Inferior parietal cortex (tissue), 1 donor: ENCODE data around the gene MRPL9.
"Not testable (repeated sequence)": the region's sequence is repeated elsewhere in the genome, so short reads cannot be mapped to it uniquely, and the experiment has no call there.

Experiments used
- DNase-seq: peaks from one replicate; pipeline ENCODE4 v3.0.0-alpha.2; 2016; ENCODE audit errors: extremely low spot score

Gene MRPL9

GRCh38 chr1:151783796-151784195 is 20.5 kb upstream of the MRPL9 start:
- DNase-seq, result no peak

GRCh38 chr1:151782741-151783140 is 19.4 kb upstream of the MRPL9 start:
- DNase-seq, result no peak

- not testable (repeated sequence) for DNase-seq
Measured at GRCh38 chr1:151782026-151782425, 18.7 kb upstream of the MRPL9 start.

- not testable (repeated sequence) for DNase-seq
Measured at GRCh38 chr1:151780736-151781135, 17.4 kb upstream of the MRPL9 start.

- DNase-seq, result no peak
Measured at GRCh38 chr1:151779852-151780251, 16.6 kb upstream of the MRPL9 start.

- DNase-seq, result no peak
Measured at GRCh38 chr1:151777317-151777716, 14.0 kb upstream of the MRPL9 start.

- DNase-seq, result no peak
Measured at GRCh38 chr1:151776665-151777062, 13.4 kb upstream of the MRPL9 start.

GRCh38 chr1:151775894-151776664 is 12.8 kb upstream of the MRPL9 start:
- DNase-seq, result no peak

GRCh38 chr1:151774256-151774922 is 11.1 kb upstream of the MRPL9 start:
- no peak for DNase-seq

GRCh38 chr1:151773702-151774101 is 10.4 kb upstream of the MRPL9 start:
- no peak for DNase-seq

GRCh38 chr1:151769270-151769669 is 6.0 kb upstream of the MRPL9 start:
- not testable (repeated sequence) for DNase-seq

GRCh38 chr1:151768351-151769066 is 5.2 kb upstream of the MRPL9 start:
- DNase-seq, result not testable (repeated sequence)

- DNase-seq, result peak; percentile 23
Measured at GRCh38 chr1:151763990-151764389, 694 bp upstream of the MRPL9 start.

GRCh38 chr1:151760597-151761385 is 2.5 kb downstream of the MRPL9 start:
- DNase-seq, result no peak

- DNase-seq, result no peak
Measured at GRCh38 chr1:151759241-151759640, 4.1 kb downstream of the MRPL9 start.

- DNase-seq, result no peak
Measured at GRCh38 chr1:151756291-151756690, 7.0 kb downstream of the MRPL9 start.

GRCh38 chr1:151741516-151741915 is 21.8 kb downstream of the MRPL9 start:
- no peak for DNase-seq

- DNase-seq, result no peak
Measured at GRCh38 chr1:151739590-151740355, 23.5 kb downstream of the MRPL9 start.

GRCh38 chr1:151737479-151737878 is 25.8 kb downstream of the MRPL9 start:
- DNase-seq, result no peak

GRCh38 chr1:151737026-151737425 is 26.3 kb downstream of the MRPL9 start:
- DNase-seq, result no peak

GRCh38 chr1:151733995-151734394 is 29.3 kb downstream of the MRPL9 start:
- not testable (repeated sequence) for DNase-seq
